ENCODE measurements around the gene PKIB.

PKIB gene

DNA sequence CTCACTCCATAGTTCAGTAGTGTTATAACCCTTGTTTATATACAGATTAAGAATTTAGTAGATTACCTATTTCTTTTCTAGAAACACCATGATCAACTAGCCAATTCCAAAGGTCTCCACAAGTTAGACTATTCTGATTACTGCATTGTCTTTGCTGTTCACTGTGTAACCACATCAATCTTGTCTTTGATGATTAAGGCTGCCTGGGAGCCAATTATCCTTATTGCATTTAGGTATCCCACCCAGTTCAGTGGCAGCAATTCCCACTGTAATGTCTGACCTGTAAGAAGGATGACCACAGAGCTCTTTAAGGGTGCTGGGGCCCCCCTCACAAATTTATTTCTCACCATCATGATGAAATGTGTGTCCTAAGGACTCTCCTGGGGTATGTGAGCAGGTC is 40.2 kb downstream of the PKIB start:
- ATAC-seq (ENCODE audit: insufficient read depth, low read depth): no peak
- Histone ChIP-seq H3K79me2 (ENCODE audit: insufficient read depth, low read length) (no peaks in the 10 kb centered on the region), H3K9me3 (ENCODE audit: insufficient read depth, low read length, severe bottlenecking) (no peaks in the 10 kb centered on the region), H2AFZ (ENCODE audit: low read depth, low read length) (no peak overlapping the region), H3K4me3 (ENCODE audit: low read depth in 1 of 2, low read length in 2 of 2) (no peak overlapping the region), H3K4me2 (ENCODE audit: insufficient read depth, low read length) (no peak overlapping the region), H3K9ac (ENCODE audit: low read depth, low read length) (no peak overlapping the region), H4K20me1 (ENCODE audit: insufficient read depth, low read length) (no peaks in the 10 kb centered on the region), H3K36me3 (ENCODE audit: insufficient read depth, low read length) (no peaks in the 10 kb centered on the region), H3K4me1 (ENCODE audit: insufficient read depth, low read length) (no peaks in the 10 kb centered on the region), H3K27me3 (ENCODE audit: insufficient read depth, low read length, poor library complexity) (no peaks in the 10 kb centered on the region), H3K27ac (ENCODE audit: low read length) (no peak overlapping the region)
- TF ChIP-seq EZH2 (IDR thresholded peaks at IDR 0.05; ENCODE audit: borderline replicate concordance, low read depth, low read length, severe bottlenecking): no peak
- TF ChIP-seq CTCF (IDR thresholded peaks at IDR 0.05; ENCODE audit: borderline replicate concordance, extremely low read depth, low read length, poor library complexity, severe bottlenecking): no peak
- no peak for DNase-seq

GRCh38 chr6:122651031-122651430 is 40.8 kb downstream of the PKIB start:
- no peak overlapping the region for H2AFZ ChIP-seq (ENCODE audit: low read depth, low read length)
- no peaks in the 10 kb centered on the region for H3K79me2 ChIP-seq (ENCODE audit: insufficient read depth, low read length)
- no peak overlapping the region for H3K4me2 ChIP-seq (ENCODE audit: insufficient read depth, low read length)
- H3K4me3 ChIP-seq (ENCODE audit: low read depth in 1 of 2, low read length in 2 of 2): no peak overlapping the region
- TF ChIP-seq CTCF (IDR thresholded peaks at IDR 0.05; ENCODE audit: borderline replicate concordance, extremely low read depth, low read length, poor library complexity, severe bottlenecking) (no peak), EZH2 (IDR thresholded peaks at IDR 0.05; ENCODE audit: borderline replicate concordance, low read depth, low read length, severe bottlenecking) (no peak)
- H3K27ac ChIP-seq (ENCODE audit: low read length): no peak overlapping the region
- no peak overlapping the region for H3K9ac ChIP-seq (ENCODE audit: low read depth, low read length)
- no peaks in the 10 kb centered on the region for H3K9me3 ChIP-seq (ENCODE audit: insufficient read depth, low read length, severe bottlenecking)
- no peaks in the 10 kb centered on the region for H3K27me3 ChIP-seq (ENCODE audit: insufficient read depth, low read length, poor library complexity)
- no peak for DNase-seq
- no peak for ATAC-seq (ENCODE audit: insufficient read depth, low read depth)
- no peaks in the 10 kb centered on the region for H4K20me1 ChIP-seq (ENCODE audit: insufficient read depth, low read length)
- no peaks in the 10 kb centered on the region for H3K4me1 ChIP-seq (ENCODE audit: insufficient read depth, low read length)
- H3K36me3 ChIP-seq (ENCODE audit: insufficient read depth, low read length): no peaks in the 10 kb centered on the region

DNA sequence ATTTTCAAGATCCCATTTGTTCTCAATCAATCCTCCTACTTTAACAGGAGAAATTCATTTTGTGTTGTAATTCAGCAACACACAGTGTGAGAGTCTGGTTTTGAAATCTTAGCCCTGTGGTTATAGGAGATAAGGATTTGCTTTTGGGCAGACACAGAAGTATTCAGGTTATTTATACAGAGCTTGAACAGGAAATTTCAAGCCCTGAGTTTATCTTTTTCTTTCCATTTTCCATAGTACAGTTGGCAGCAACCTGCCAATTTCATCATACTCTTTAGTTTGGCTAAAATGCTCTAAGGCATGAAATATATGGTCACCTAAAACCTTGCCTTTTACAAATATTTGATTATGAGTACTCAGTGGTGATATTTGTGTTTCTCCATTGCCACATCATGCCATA is 41.4 kb downstream of the PKIB start:
- no peaks in the 10 kb centered on the region for H3K36me3 ChIP-seq (ENCODE audit: insufficient read depth, low read length)
- no peaks in the 10 kb centered on the region for H3K27me3 ChIP-seq (ENCODE audit: insufficient read depth, low read length, poor library complexity)
- H3K27ac ChIP-seq (ENCODE audit: low read length): no peak overlapping the region
- no peaks in the 10 kb centered on the region for H3K9me3 ChIP-seq (ENCODE audit: insufficient read depth, low read length, severe bottlenecking)
- H2AFZ ChIP-seq (ENCODE audit: low read depth, low read length): no peak overlapping the region
- H3K9ac ChIP-seq (ENCODE audit: low read depth, low read length): no peak overlapping the region
- no peaks in the 10 kb centered on the region for H3K79me2 ChIP-seq (ENCODE audit: insufficient read depth, low read length)
- no peak for ATAC-seq (ENCODE audit: insufficient read depth, low read depth)
- DNase-seq: no peak
- no peaks in the 10 kb centered on the region for H3K4me1 ChIP-seq (ENCODE audit: insufficient read depth, low read length)
- no peak overlapping the region for H3K4me2 ChIP-seq (ENCODE audit: insufficient read depth, low read length)
- no peak for TF ChIP-seq CTCF (IDR thresholded peaks at IDR 0.05; ENCODE audit: borderline replicate concordance, extremely low read depth, low read length, poor library complexity, severe bottlenecking)
- TF ChIP-seq EZH2 (IDR thresholded peaks at IDR 0.05; ENCODE audit: borderline replicate concordance, low read depth, low read length, severe bottlenecking): no peak
- H4K20me1 ChIP-seq (ENCODE audit: insufficient read depth, low read length): no peaks in the 10 kb centered on the region
- H3K4me3 ChIP-seq (ENCODE audit: low read depth in 1 of 2, low read length in 2 of 2): no peak overlapping the region

DNA sequence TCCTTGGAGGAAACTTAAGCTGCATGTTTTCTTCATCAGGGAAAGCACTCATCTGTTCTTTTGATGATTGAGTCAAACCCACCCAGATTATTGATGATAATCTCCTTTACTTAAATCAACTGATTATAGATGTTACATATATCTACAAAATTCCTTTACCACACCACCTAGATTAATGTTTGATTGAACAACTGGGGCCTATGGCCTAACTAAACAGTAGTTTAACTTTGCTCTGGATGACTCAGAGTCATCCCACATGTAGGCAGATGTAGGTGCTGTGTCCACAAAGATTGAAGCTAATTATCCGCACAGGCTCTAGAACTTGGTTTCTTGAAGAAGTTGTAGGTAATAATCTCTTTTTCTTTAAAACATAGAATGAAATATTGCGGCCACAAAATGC is 42.2 kb downstream of the PKIB start:
- no peak for ATAC-seq (ENCODE audit: insufficient read depth, low read depth)
- Histone ChIP-seq H3K4me1 (ENCODE audit: insufficient read depth, low read length) (no peaks in the 10 kb centered on the region), H3K4me3 (ENCODE audit: low read depth in 1 of 2, low read length in 2 of 2) (no peak overlapping the region), H3K9me3 (ENCODE audit: insufficient read depth, low read length, severe bottlenecking) (no peaks in the 10 kb centered on the region), H2AFZ (ENCODE audit: low read depth, low read length) (no peak overlapping the region), H3K79me2 (ENCODE audit: insufficient read depth, low read length) (no peaks in the 10 kb centered on the region), H3K36me3 (ENCODE audit: insufficient read depth, low read length) (no peaks in the 10 kb centered on the region), H3K27me3 (ENCODE audit: insufficient read depth, low read length, poor library complexity) (no peaks in the 10 kb centered on the region), H3K27ac (ENCODE audit: low read length) (no peak overlapping the region), H4K20me1 (ENCODE audit: insufficient read depth, low read length) (no peaks in the 10 kb centered on the region), H3K4me2 (ENCODE audit: insufficient read depth, low read length) (no peak overlapping the region), H3K9ac (ENCODE audit: low read depth, low read length) (no peak overlapping the region)
- TF ChIP-seq EZH2 (IDR thresholded peaks at IDR 0.05; ENCODE audit: borderline replicate concordance, low read depth, low read length, severe bottlenecking) (no peak), CTCF (IDR thresholded peaks at IDR 0.05; ENCODE audit: borderline replicate concordance, extremely low read depth, low read length, poor library complexity, severe bottlenecking) (no peak)
- DNase-seq: no peak

Measured in DND-41 (cell line).